Testis (tissue), 3 donors: ENCODE data around the gene FHL3. TPM values are rescaled to one million over a fixed set of nuclear protein-coding genes. Genes with fewer than 3 reads are reported as not detected.
A peak's percentile ranks its signal among the peaks of the same experiment; 100 is the strongest.

Experiments
- DNase-seq: peaks from one replicate; pipeline ENCODE4 v3.0.0-alpha.2; 2019
- H3K27ac ChIP-seq, 2 donors: fragments of 200-600 bp; sonication (generic); one replicate each; pipeline ENCODE4 v1.5.1; 2019
- H3K27me3 ChIP-seq: fragments of 200-600 bp; sonication (generic); one replicate; pipeline ENCODE4 v1.5.1; 2019
- H3K36me3 ChIP-seq: fragments of 200-600 bp; sonication (generic); one replicate; pipeline ENCODE4 v1.5.1; 2017; ENCODE audit warnings: low read depth; ENCODE audit errors: missing control alignments
- H3K4me1 ChIP-seq: fragments of 200-600 bp; sonication (generic); one replicate; pipeline ENCODE4 v1.5.1; 2019
- H3K4me3 ChIP-seq, 2 donors: fragments of 200-600 bp; sonication (generic); one replicate each; pipeline ENCODE4 v1.5.1; 2017 to 2019
- H3K9me3 ChIP-seq: fragments of 200-600 bp; sonication (generic); one replicate; pipeline ENCODE4 v1.5.1; 2017
- CTCF ChIP-seq, 3 experiments: fragments of 450-650 bp in 2 of 3; fragments of 200-600 bp in 1 of 3; sonication (generic) in 1 of 3; IDR thresholded peaks; one replicate each; pipeline ENCODE4 v1.5.1; 2016 to 2019; ENCODE audit warnings: antibody characterized with exemption in 3 of 3, mild to moderate bottlenecking in 2 of 3, moderate library complexity in 1 of 3
- POLR2A ChIP-seq: fragments of 450-650 bp; IDR thresholded peaks from one replicate; pipeline ENCODE4 v1.6.1; 2017; ENCODE audit warnings: antibody characterized with exemption, mild to moderate bottlenecking, moderate library complexity
- WGBS, 2 donors: methylation state at CpG; one replicate each; pipeline ENCODE4 v1.1.5; 2018; 5-methylcytosine and 5-hydroxymethylcytosine counted together
- intact Hi-C: fragments of 100-400 bp; cut with DNase I; formaldehyde crosslinking; loops from one replicate; pipeline ENCODE4 v1.15.1; 2023; ENCODE audit warnings: low total_unique reads
- polyA plus RNA-seq: library from polyadenylated mRNA; stranded (reverse); fragments of 350-450 nt; fragmentation: Illumina TruSeq; extraction: RNeasy Lipid Tissue Mini Kit (QIAGEN cat#74804); gene quantifications from one replicate; pipeline ENCODE4 v1.2.3, GENCODE V29; 2014; ENCODE audit warnings: low read depth, low replicate concordance; ENCODE audit not compliant: insufficient read depth
- total RNA-seq, 2 donors: library from RNA; depleted of rRNA; stranded (reverse); fragments of >200 nt; gene quantifications; one replicate each; pipeline ENCODE4 v1.2.3, GENCODE V29; 2016

Gene FHL3
- total and polyA plus RNA-seq, 3 donors from 2014 or later: 20.7 to 28.7 (median 21.3) TPM

- no peak for DNase-seq
- intact Hi-C loops: loop anchor here (5.0 kb wide), 1 partner anchor 1059 kb away; no protein-coding TSS in a partner anchor
- Histone ChIP-seq H3K27ac (no peak overlapping the region), H3K4me1 (peaks cover 32% of the 10 kb centered on the region), H3K27me3 (no peaks in the 10 kb centered on the region), H3K9me3 (no peaks in the 10 kb centered on the region), H3K4me3 (no peak overlapping the region), H3K36me3 (no peaks in the 10 kb centered on the region)
- TF ChIP-seq CTCF (IDR thresholded peaks at IDR 0.05): no peak
- TF ChIP-seq POLR2A: no peak
- WGBS, 2 donors: 71 to 100% methylated on average over 1 to 2 of the region's 2 CpGs
Measured at GRCh38 chr1:38028671-38029070, 23.4 kb upstream of the FHL3 start.

GRCh38 chr1:38028105-38028591 lies 22.8 kb upstream of the FHL3 start:
- no peaks in the 10 kb centered on the region for H3K36me3 ChIP-seq
- DNase-seq: no peak
- no peaks in the 10 kb centered on the region for H3K27me3 ChIP-seq
- H3K4me3 ChIP-seq: no peak overlapping the region
- H3K4me1 ChIP-seq: peaks cover 32% of the 10 kb centered on the region
- H3K27ac ChIP-seq: no peak overlapping the region
- H3K9me3 ChIP-seq: no peaks in the 10 kb centered on the region
- 81 to 89% methylated on average over 3 of the region's 3 CpGs for WGBS, 2 donors
- TF ChIP-seq POLR2A (no peak), CTCF (IDR thresholded peaks at IDR 0.05) (no peak)
- intact Hi-C loops: loop anchor here (5.0 kb wide), 1 partner anchor 1059 kb away; no protein-coding TSS in a partner anchor

- Histone ChIP-seq H3K9me3 (no peaks in the 10 kb centered on the region), H3K27me3 (no peaks in the 10 kb centered on the region), H3K4me3 (no peak overlapping the region), H3K27ac (no peak overlapping the region), H3K4me1 (peaks cover 32% of the 10 kb centered on the region), H3K36me3 (no peaks in the 10 kb centered on the region)
- 85 to 89% methylated on average over 15 to 19 of the region's 19 CpGs for WGBS, 2 donors
- no peak for TF ChIP-seq POLR2A
- TF ChIP-seq CTCF (IDR thresholded peaks at IDR 0.05): no peak
- intact Hi-C loops: loop anchor here (5.0 kb wide), 1 partner anchor 1060 kb away; no protein-coding TSS in a partner anchor
- no peak for DNase-seq
Measured at GRCh38 chr1:38027201-38028104, 22.1 kb upstream of the FHL3 start.

GRCh38 chr1:38026592-38027200 lies 21.4 kb upstream of the FHL3 start:
- Histone ChIP-seq H3K27me3 (no peaks in the 10 kb centered on the region), H3K27ac (no peak overlapping the region), H3K4me3 (no peak overlapping the region), H3K4me1 (peaks cover 32% of the 10 kb centered on the region), H3K36me3 (no peaks in the 10 kb centered on the region), H3K9me3 (no peaks in the 10 kb centered on the region)
- 68 to 90% methylated on average over 8 of the region's 8 CpGs for WGBS, 2 donors
- peak in 2 of 3 experiments; percentile 48 for TF ChIP-seq CTCF (IDR thresholded peaks at IDR 0.05)
- TF ChIP-seq POLR2A: no peak
- intact Hi-C loops: loop anchor here (5.0 kb wide), 1 partner anchor 1061 kb away; no protein-coding TSS in a partner anchor
- peak; percentile 74 for DNase-seq
